Neural crest cell (in vitro differentiated cells): ENCODE measurements around the gene HDLBP. TPM values are rescaled to one million over a fixed set of nuclear protein-coding genes. Genes with fewer than 3 reads are reported as not detected.

Source experiments
- DNase-seq: peaks from one replicate; pipeline ENCODE4 v3.0.0; 2021; ENCODE audit warnings: low read depth, mixed read lengths, low spot score
- H3K27ac Mint-ChIP-seq: one replicate; pipeline ENCODE4 v1.8.0; 2021; ENCODE audit warnings: mild to moderate bottlenecking, mixed read lengths; ENCODE audit not compliant: unreplicated experiment
- H3K27me3 Mint-ChIP-seq: 2 replicates; pipeline ENCODE4 v1.8.0; 2021; ENCODE audit warnings: low read depth, mild to moderate bottlenecking, mixed read lengths
- H3K36me3 Mint-ChIP-seq: 2 replicates; pipeline ENCODE4 v1.8.0; 2021; ENCODE audit warnings: low read depth, mild to moderate bottlenecking, mixed read lengths
- H3K4me1 Mint-ChIP-seq: 2 replicates; pipeline ENCODE4 v1.8.0; 2021; ENCODE audit warnings: mixed read lengths
- H3K4me3 Mint-ChIP-seq: one replicate; pipeline ENCODE4 v1.8.0; 2021; ENCODE audit warnings: mild to moderate bottlenecking, mixed read lengths
- H3K9me3 Mint-ChIP-seq: 2 replicates; pipeline ENCODE4 v1.8.0; 2021; ENCODE audit warnings: mixed read lengths
- total RNA-seq: library from RNA; stranded (reverse); gene quantifications from 2 replicates; pipeline ENCODE4 v1.2.1, GENCODE V29; 2021
- TF ChIP-seq, protein P1 (sequence below): fragments of 200-600 bp; sonication (generic); conservative IDR thresholded peaks from 2 replicates; pipeline ENCODE4 v1.5.0; 2021; ENCODE audit warnings: antibody characterized with exemption, mild to moderate bottlenecking

The HDLBP gene
- total RNA-seq, 1 donor from 2014 or later: 333 TPM

DNA sequence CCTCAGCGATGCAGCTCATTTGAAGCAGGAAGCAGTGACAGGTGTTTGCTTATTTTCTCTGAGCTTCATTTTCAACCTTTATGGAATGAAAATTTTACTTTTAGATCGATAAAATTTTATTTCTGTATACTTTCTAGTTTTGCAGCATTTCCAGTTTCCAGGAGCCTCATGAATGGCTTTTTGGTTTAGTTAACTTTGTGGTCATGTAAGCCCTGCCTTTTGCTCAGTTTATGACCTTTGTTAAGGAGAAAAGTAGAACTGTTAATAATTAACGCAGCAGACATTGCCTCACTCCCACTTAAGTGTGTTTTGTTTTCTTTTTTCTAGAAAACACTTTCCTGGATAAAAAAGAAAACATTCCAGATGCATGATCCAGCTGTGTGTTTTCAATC is 36.2 kb upstream of the HDLBP start:
- Mint-ChIP-seq H3K9me3 (no peaks in the 10 kb centered on the region), H3K36me3 (peaks cover 13% of the 10 kb centered on the region), H3K4me3 (no peak overlapping the region), H3K4me1 (peaks cover 5% of the 10 kb centered on the region), H3K27ac (no peak overlapping the region), H3K27me3 (peaks cover 2% of the 10 kb centered on the region)
- TF ChIP-seq, protein P1, sequence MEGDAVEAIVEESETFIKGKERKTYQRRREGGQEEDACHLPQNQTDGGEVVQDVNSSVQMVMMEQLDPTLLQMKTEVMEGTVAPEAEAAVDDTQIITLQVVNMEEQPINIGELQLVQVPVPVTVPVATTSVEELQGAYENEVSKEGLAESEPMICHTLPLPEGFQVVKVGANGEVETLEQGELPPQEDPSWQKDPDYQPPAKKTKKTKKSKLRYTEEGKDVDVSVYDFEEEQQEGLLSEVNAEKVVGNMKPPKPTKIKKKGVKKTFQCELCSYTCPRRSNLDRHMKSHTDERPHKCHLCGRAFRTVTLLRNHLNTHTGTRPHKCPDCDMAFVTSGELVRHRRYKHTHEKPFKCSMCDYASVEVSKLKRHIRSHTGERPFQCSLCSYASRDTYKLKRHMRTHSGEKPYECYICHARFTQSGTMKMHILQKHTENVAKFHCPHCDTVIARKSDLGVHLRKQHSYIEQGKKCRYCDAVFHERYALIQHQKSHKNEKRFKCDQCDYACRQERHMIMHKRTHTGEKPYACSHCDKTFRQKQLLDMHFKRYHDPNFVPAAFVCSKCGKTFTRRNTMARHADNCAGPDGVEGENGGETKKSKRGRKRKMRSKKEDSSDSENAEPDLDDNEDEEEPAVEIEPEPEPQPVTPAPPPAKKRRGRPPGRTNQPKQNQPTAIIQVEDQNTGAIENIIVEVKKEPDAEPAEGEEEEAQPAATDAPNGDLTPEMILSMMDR: no peak
- no peak for DNase-seq

DNA sequence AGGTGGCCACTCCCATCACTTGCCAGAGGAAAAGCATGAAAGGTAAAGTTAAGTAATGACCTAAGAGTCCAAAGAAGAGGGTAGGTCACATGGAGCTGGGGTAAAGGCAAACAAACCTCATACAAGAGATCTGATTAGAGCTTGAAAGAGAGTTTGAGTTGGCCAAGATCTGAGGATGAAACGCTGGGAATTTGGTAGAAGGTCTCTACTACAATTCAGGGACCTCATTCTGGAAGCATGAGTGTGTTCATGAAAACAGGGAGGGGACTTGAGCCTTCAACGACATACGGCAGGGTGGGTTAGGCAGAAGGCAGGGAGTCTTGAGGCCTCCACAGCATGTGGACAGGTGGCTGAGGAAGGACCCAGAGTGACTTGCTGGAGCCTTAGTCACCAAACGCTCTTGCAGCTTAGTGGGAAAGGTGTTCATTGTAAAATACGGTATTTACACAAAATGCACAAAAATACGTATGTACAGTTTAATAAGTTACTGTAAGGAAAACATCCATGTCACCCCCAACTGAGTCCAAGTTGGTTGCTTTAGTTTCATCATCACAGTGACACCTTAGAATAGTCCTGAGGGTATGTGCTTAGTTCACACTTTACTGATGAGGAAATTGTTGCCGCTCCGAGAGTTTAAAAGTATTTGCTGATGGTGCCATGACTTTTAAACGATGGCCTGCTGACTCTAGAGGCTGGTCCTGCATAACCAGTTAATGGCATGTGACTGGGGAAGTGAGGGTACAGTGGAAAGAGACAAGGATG is 35.6 kb upstream of the HDLBP start:
- H3K27ac Mint-ChIP-seq: no peak overlapping the region
- TF ChIP-seq, protein P1: no peak
- H3K36me3 Mint-ChIP-seq: peaks cover 13% of the 10 kb centered on the region
- H3K27me3 Mint-ChIP-seq: peaks cover 2% of the 10 kb centered on the region
- no peak overlapping the region for H3K4me3 Mint-ChIP-seq
- DNase-seq: no peak
- H3K9me3 Mint-ChIP-seq: no peaks in the 10 kb centered on the region
- H3K4me1 Mint-ChIP-seq: peaks cover 5% of the 10 kb centered on the region

DNA sequence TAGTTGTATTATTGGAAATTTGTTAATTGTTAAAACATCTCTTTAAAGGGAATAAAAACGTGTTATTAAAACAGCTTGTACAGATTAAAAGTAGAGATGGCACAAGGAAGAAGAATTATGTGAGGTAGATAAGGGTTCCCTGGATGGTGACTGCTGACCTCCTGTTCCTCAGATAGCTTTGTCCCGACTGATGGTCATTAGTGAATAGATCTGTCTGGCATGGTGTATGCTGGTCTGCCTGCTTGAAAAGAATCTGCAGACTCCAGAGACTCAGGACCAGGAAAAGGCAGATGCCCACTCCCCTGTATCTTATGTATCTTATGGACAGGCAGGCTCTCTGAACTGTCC is 35.0 kb upstream of the HDLBP start:
- TF ChIP-seq, protein P1: no peak
- Mint-ChIP-seq H3K36me3 (peaks cover 15% of the 10 kb centered on the region), H3K27me3 (no peaks in the 10 kb centered on the region), H3K4me1 (peaks cover 5% of the 10 kb centered on the region), H3K9me3 (no peaks in the 10 kb centered on the region), H3K27ac (no peak overlapping the region), H3K4me3 (no peak overlapping the region)
- no peak for DNase-seq

DNA sequence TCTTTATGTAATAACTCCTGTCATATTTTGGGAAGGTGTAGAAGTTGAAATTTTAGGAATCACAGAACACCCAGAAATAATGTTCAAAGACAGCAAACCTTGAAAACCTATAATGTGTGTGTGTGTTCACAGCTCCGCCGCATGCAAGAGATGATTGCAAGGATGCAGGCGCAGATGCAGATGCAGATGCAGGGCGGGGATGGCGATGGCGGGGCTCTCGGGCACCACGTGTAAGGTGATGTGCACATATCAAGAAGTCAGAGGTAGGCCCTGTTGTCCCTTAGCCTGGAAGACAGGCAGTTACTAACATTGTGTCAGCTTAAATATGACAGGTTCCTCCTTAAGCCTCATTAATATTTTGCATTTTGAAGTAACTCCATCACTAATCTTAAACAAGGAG is 34.5 kb upstream of the HDLBP start:
- Mint-ChIP-seq H3K27me3 (no peaks in the 10 kb centered on the region), H3K4me3 (no peak overlapping the region), H3K27ac (peak overlapping the region; percentile 57), H3K4me1 (peaks cover 3% of the 10 kb centered on the region), H3K9me3 (no peaks in the 10 kb centered on the region), H3K36me3 (peaks cover 15% of the 10 kb centered on the region)
- TF ChIP-seq, protein P1: no peak
- DNase-seq: no peak

DNA sequence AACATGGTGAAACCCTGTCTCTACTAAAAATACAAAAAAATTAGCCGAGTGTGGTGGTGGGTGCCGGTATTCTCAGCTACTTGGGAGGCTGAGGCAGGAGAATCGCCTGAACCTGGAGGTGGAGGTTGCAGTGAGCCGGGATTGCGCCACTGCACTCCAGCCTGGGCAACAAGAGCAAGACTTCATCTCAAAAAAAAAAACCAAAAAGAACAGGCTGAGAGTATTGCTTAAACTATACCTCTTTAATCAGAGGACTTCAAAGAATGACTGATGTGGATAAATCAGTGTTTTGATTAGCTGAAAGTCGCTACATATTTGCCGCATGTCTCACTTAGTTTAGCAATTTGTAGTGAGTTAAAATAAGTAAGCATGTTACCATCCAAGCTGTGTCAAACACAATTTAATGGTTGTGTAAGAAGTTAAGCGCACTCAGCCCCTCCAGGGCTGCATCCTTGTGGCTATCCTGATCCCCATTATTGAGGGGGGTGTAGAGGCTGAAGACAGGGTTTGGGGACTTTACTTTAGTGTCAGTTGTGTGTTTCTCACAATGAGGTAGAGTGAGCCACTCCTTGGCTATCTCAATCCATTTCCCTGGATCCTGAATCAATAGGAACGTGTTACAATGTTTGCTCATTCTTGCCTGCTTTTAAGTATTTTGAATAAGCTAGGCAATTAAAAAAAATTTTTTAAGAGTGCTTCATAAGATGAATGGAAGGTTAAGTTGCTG is 29.6 kb upstream of the HDLBP start:
- no peaks in the 10 kb centered on the region for H3K27me3 Mint-ChIP-seq
- H3K27ac Mint-ChIP-seq: no peak overlapping the region
- TF ChIP-seq, protein P1: no peak
- no peak overlapping the region for H3K4me3 Mint-ChIP-seq
- DNase-seq: no peak
- peaks cover 26% of the 10 kb centered on the region for H3K36me3 Mint-ChIP-seq
- no peaks in the 10 kb centered on the region for H3K9me3 Mint-ChIP-seq
- no peaks in the 10 kb centered on the region for H3K4me1 Mint-ChIP-seq
